Panc1 (cell line): ENCODE data around the gene HBEGF. TPM values are rescaled to one million over a fixed set of nuclear protein-coding genes. Genes with fewer than 3 reads are reported as not detected.

Source experiments
- ATAC-seq: fragments of 200-7000 bp; cut with Tn5 transposase; 2 replicates; pipeline ENCODE4 v1.9.1; 2020; ENCODE audit warnings: mild to moderate bottlenecking, moderate library complexity
- BruUV-seq: library from RNA; stranded (reverse); fragments of 400-500 nt; replicated peaks from 2 replicates; lab custom pipeline; 2021; lab: Mats Ljungman, UMichigan
- CTCF ChIA-PET: fragments of 300-600 bp; sonication (Branson Sonifier 250); formaldehyde crosslinking; loops from one replicate; lab custom pipeline; 2022; ENCODE audit warnings: antibody characterized with exemption; lab: Charles Lee
- POLR2A ChIA-PET: fragments of 300-600 bp; sonication (Branson Sonifier 250); formaldehyde crosslinking; loops from one replicate; lab custom pipeline; 2022; ENCODE audit warnings: antibody characterized with exemption; lab: Charles Lee
- DNase-seq: peaks from one replicate; pipeline ENCODE4 v3.0.0-alpha.2; 2010; ENCODE audit warnings: low read depth, low spot score
- H3K27ac ChIP-seq: 2 replicates; pipeline ENCODE4 v1.5.1; 2011; ENCODE audit warnings: mild to moderate bottlenecking, low read length, inconsistent platforms
- H3K27me3 ChIP-seq: fragments of 200-500 bp; sonication (Bioruptor generic); 2 replicates; pipeline ENCODE4 v1.6.0; 2014; ENCODE audit warnings: low read length, inconsistent platforms; ENCODE audit not compliant: control insufficient read depth, insufficient read depth
- H3K36me3 ChIP-seq: fragments of 200-500 bp; sonication (Bioruptor generic); 2 replicates; pipeline ENCODE4 v1.5.1; 2014; ENCODE audit warnings: inconsistent platforms, mild to moderate bottlenecking, low read length, moderate library complexity; ENCODE audit not compliant: control insufficient read depth, insufficient read depth
- H3K4me1 ChIP-seq: 2 replicates; pipeline ENCODE4 v1.5.1; 2011; ENCODE audit warnings: inconsistent platforms, mild to moderate bottlenecking, low read length, moderate library complexity; ENCODE audit not compliant: control insufficient read depth, insufficient read depth
- H3K4me3 ChIP-seq, 2 experiments: 2 replicates each; pipeline ENCODE4 v1.5.1; 2011 to 2012; ENCODE audit warnings: low read depth in 2 of 2, low read length in 2 of 2, mild to moderate bottlenecking in 2 of 2, inconsistent platforms in 1 of 2, moderate library complexity in 1 of 2
- H3K9me3 ChIP-seq: fragments of 200-500 bp; sonication (Bioruptor generic); 2 replicates; pipeline ENCODE4 v1.5.1; 2014; ENCODE audit warnings: low read depth, mild to moderate bottlenecking, inconsistent platforms, low read length, moderate library complexity; ENCODE audit not compliant: control insufficient read depth, insufficient read depth
- POLR2AphosphoS5 ChIP-seq: IDR thresholded peaks from 2 replicates; pipeline ENCODE4 v1.6.1; 2012; ENCODE audit warnings: mild to moderate bottlenecking, low read depth, low read length, moderate library complexity
- REST ChIP-seq, 2 experiments: IDR thresholded peaks; 2 replicates each; pipeline ENCODE4 v1.6.1; 2011 to 2012; ENCODE audit warnings: low read depth in 2 of 2, control low read depth in 1 of 2, low read length in 1 of 2, mild to moderate bottlenecking in 1 of 2, moderate library complexity in 1 of 2; ENCODE audit not compliant: insufficient read depth in 1 of 2
- SIN3A ChIP-seq: IDR thresholded peaks from 2 replicates; pipeline ENCODE4 v1.6.1; 2012; ENCODE audit warnings: low read depth, mild to moderate bottlenecking, low read length, moderate library complexity, borderline replicate concordance; ENCODE audit not compliant: insufficient read depth
- TCF7L2 ChIP-seq: IDR thresholded peaks from 2 replicates; pipeline ENCODE4 v1.6.1; 2011; ENCODE audit warnings: mild to moderate bottlenecking, low read depth, low read length, inconsistent platforms
- in situ Hi-C: cut with HindIII; loops from 2 replicates; pipeline ENCODE4 v1.10.0; 2016; ENCODE audit warnings: low sequenced_read_pairs, low pct_unique_long_range_greater_than_20kb
- intact Hi-C: fragments of 100-400 bp; cut with micrococcal nuclease; formaldehyde crosslinking; loops from one replicate; pipeline ENCODE4 v1.10.0; 2022; ENCODE audit not compliant: unreplicated experiment
- total RNA-seq: library from RNA; stranded (reverse); gene quantifications from one replicate; pipeline ENCODE4 v1.2.1, GENCODE V29; 2021; ENCODE audit not compliant: unreplicated experiment
- TF ChIP-seq, protein P1 (sequence below): fragments of 450-650 bp; IDR thresholded peaks from 2 replicates; pipeline ENCODE4 v1.5.1; 2017; ENCODE audit warnings: mild to moderate bottlenecking

HBEGF gene
- total RNA-seq, 1 experiment from 2014 or later, result 5.0 TPM

DNA sequence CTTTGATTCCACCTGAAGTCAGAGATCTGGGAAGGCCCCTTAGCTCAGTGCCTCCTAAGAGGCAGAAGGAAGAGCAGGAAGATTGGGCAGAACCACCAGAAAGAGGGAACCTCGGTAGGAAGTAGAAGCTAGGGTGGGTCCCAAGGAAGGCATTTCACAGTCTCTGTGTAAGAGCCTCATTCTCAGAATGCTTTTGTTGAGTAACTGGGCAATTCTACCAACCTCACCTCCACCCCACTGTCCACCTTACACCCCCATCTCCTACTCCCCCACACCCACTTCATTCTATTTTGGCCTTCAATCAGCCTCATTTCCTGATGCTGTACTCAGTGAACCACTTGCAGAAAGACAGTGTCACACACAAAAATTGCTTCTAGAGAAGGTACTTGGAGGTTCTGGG is 3.5 kb downstream of the HBEGF start:
- DNase-seq (no peak), ATAC-seq (no peak)
- ChIA-PET CTCF (no interaction called here), POLR2A (interaction anchor here (0.6 kb wide), 1 partner anchor 15 kb away, joined by 13 read pairs; no protein-coding TSS in a partner anchor)
- intact Hi-C loops (no loop called here), in situ Hi-C loops (no loop called here)
- no peak overlapping the region for H3K4me3 ChIP-seq
- H3K27ac ChIP-seq, result no peak overlapping the region
- no TSS peak for BruUV-seq
- peaks cover 14% of the 10 kb centered on the region for H3K4me1 ChIP-seq
- no peaks in the 10 kb centered on the region for H3K36me3 ChIP-seq
- no peaks in the 10 kb centered on the region for H3K9me3 ChIP-seq
- H3K27me3 ChIP-seq, result no peaks in the 10 kb centered on the region
- TF ChIP-seq, protein P1, sequence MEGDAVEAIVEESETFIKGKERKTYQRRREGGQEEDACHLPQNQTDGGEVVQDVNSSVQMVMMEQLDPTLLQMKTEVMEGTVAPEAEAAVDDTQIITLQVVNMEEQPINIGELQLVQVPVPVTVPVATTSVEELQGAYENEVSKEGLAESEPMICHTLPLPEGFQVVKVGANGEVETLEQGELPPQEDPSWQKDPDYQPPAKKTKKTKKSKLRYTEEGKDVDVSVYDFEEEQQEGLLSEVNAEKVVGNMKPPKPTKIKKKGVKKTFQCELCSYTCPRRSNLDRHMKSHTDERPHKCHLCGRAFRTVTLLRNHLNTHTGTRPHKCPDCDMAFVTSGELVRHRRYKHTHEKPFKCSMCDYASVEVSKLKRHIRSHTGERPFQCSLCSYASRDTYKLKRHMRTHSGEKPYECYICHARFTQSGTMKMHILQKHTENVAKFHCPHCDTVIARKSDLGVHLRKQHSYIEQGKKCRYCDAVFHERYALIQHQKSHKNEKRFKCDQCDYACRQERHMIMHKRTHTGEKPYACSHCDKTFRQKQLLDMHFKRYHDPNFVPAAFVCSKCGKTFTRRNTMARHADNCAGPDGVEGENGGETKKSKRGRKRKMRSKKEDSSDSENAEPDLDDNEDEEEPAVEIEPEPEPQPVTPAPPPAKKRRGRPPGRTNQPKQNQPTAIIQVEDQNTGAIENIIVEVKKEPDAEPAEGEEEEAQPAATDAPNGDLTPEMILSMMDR, result no peak
- no peak for TF ChIP-seq POLR2AphosphoS5

DNA sequence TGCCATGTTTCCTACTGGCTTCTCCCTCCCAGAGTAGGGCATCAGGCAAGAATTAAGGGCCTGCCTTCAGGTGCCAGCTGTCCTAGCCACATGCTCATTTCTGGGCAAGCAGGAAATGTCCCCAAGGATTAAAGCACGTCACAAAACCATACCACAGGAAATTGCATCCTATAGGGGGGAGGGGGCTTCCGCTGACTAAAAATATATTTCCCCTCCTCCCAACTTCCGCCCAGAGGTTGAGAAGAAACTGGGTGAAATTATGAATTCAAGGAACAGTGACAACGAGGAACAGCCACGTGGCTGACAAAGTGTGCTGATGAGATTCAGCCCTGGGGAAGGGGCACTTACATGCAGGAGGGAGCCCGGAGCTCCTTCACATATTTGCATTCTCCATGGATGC is 4.1 kb downstream of the HBEGF start:
- H3K36me3 ChIP-seq, result no peaks in the 10 kb centered on the region
- TF ChIP-seq, protein P1, result no peak
- TF ChIP-seq POLR2AphosphoS5 (no peak), TCF7L2 (no peak), SIN3A (no peak), REST (IDR thresholded peaks at IDR 0.05; ENCODE audit: insufficient read depth in 1 of 2, low read depth in 2 of 2, low read length in 1 of 2) (no peak)
- ATAC-seq, result no peak
- BruUV-seq, result no TSS peak
- no peaks in the 10 kb centered on the region for H3K9me3 ChIP-seq
- H3K4me1 ChIP-seq, result peaks cover 14% of the 10 kb centered on the region
- DNase-seq, result no peak
- in situ Hi-C loops (no loop called here), intact Hi-C loops (no loop called here)
- H3K27me3 ChIP-seq, result no peaks in the 10 kb centered on the region
- H3K27ac ChIP-seq, result no peak overlapping the region
- ChIA-PET POLR2A (interaction anchor here (0.6 kb wide), 1 partner anchor 16 kb away, joined by 13 read pairs; no protein-coding TSS in a partner anchor), CTCF (no interaction called here)
- H3K4me3 ChIP-seq, result no peak overlapping the region
